GM23338 (cell line): ENCODE measurements around the gene C11orf54. TPM values are rescaled to one million over a fixed set of nuclear protein-coding genes. Genes with fewer than 3 reads are reported as not detected.

Experiments
- ATAC-seq: fragments of 200-7000 bp; cut with Tn5 transposase; 3 replicates; pipeline ENCODE4 v1.9.1; 2020
- DNase-seq: peaks from one replicate; pipeline ENCODE4 v3.0.0-alpha.2; 2015; ENCODE audit warnings: low spot score
- H2AFZ ChIP-seq: fragments of 200-600 bp; sonication (generic); 2 replicates; pipeline ENCODE4 v1.8.0; 2016; ENCODE audit warnings: antibody characterized with exemption, mild to moderate bottlenecking, moderate library complexity
- H3F3A ChIP-seq: fragments of 200-600 bp; sonication (generic); replicated peaks from 2 replicates; pipeline ENCODE4 v1.8.0; 2017; ENCODE audit warnings: antibody characterized with exemption, mixed run types, low read depth
- H3K27ac ChIP-seq: fragments of 200-600 bp; sonication (generic); 2 replicates; pipeline ENCODE4 v1.6.1; 2016; ENCODE audit warnings: low read depth
- H3K27me3 ChIP-seq: fragments of 200-600 bp; sonication (generic); 2 replicates; pipeline ENCODE4 v1.8.0; 2016; ENCODE audit warnings: mild to moderate bottlenecking, mixed run types, moderate library complexity; ENCODE audit not compliant: insufficient read depth
- H3K36me3 ChIP-seq: fragments of 200-600 bp; sonication (generic); 2 replicates; pipeline ENCODE4 v1.8.0; 2016; ENCODE audit warnings: mild to moderate bottlenecking; ENCODE audit not compliant: insufficient read depth
- H3K4me1 ChIP-seq: fragments of 200-600 bp; sonication (generic); 2 replicates; pipeline ENCODE4 v1.8.0; 2016; ENCODE audit warnings: mild to moderate bottlenecking, moderate library complexity; ENCODE audit not compliant: insufficient read depth
- H3K4me2 ChIP-seq: fragments of 200-600 bp; sonication (generic); 2 replicates; pipeline ENCODE4 v1.7.1; 2017; ENCODE audit warnings: mixed run types
- H3K4me3 ChIP-seq: fragments of 200-600 bp; sonication (generic); 2 replicates; pipeline ENCODE4 v1.6.1; 2016; ENCODE audit warnings: mixed run types
- H3K79me2 ChIP-seq: fragments of 200-600 bp; sonication (generic); replicated peaks from 2 replicates; pipeline ENCODE4 v1.8.0; 2017; ENCODE audit warnings: mild to moderate bottlenecking; ENCODE audit not compliant: insufficient read depth
- H3K9me2 ChIP-seq: fragments of 200-600 bp; sonication (generic); 2 replicates; pipeline ENCODE4 v1.8.0; 2017; ENCODE audit not compliant: insufficient read depth
- H4K20me1 ChIP-seq: fragments of 200-600 bp; sonication (generic); replicated peaks from 2 replicates; pipeline ENCODE4 v1.8.0; 2017; ENCODE audit warnings: mild to moderate bottlenecking; ENCODE audit not compliant: insufficient read depth
- H3K27ac Mint-ChIP-seq: 2 replicates; pipeline ENCODE4 v1.8.0; 2020; ENCODE audit warnings: inconsistent platforms, mild to moderate bottlenecking, moderate library complexity, mixed read lengths
- H3K27me3 Mint-ChIP-seq: 3 replicates; pipeline ENCODE4 v1.8.0; 2022; ENCODE audit warnings: low read depth, mild to moderate bottlenecking, moderate library complexity, mixed read lengths, inconsistent platforms; ENCODE audit not compliant: insufficient read depth, poor library complexity
- H3K36me3 Mint-ChIP-seq: 3 replicates; pipeline ENCODE4 v1.8.0; 2021; ENCODE audit warnings: low read depth, mild to moderate bottlenecking, inconsistent platforms, moderate library complexity, mixed read lengths
- H3K4me1 Mint-ChIP-seq: 3 replicates; pipeline ENCODE4 v1.8.0; 2020; ENCODE audit warnings: mild to moderate bottlenecking, inconsistent platforms, mixed read lengths
- H3K4me3 Mint-ChIP-seq: 3 replicates; pipeline ENCODE4 v1.8.0; 2021; ENCODE audit warnings: moderate library complexity, mild to moderate bottlenecking, inconsistent platforms, mixed read lengths
- H3K9me3 Mint-ChIP-seq: 3 replicates; pipeline ENCODE4 v1.8.0; 2020; ENCODE audit warnings: moderate library complexity, mild to moderate bottlenecking, inconsistent platforms, mixed read lengths
- CTCF ChIP-seq, 2 experiments: fragments of 200-600 bp in 1 of 2; sonication (generic) in 1 of 2; conservative IDR thresholded peaks; 2 replicates each; pipeline versions ENCODE4 v1.5.1 to v1.6.1; 2016 to 2017; ENCODE audit warnings: antibody characterized with exemption in 2 of 2, low read depth in 2 of 2, mild to moderate bottlenecking in 2 of 2, moderate library complexity in 1 of 2
- EZH2phosphoT487 ChIP-seq: fragments of 200-600 bp; sonication (generic); IDR thresholded peaks from one replicate; pipeline ENCODE4 v1.8.1; 2018; ENCODE audit warnings: antibody characterized with exemption; ENCODE audit not compliant: unreplicated experiment
- JUNB ChIP-seq: IDR thresholded peaks from one replicate; pipeline ENCODE4 v1.6.1; 2016; ENCODE audit warnings: antibody characterized with exemption; ENCODE audit not compliant: unreplicated experiment
- polyA plus RNA-seq: library from polyadenylated mRNA; unstranded; fragments of >200 nt; fragmentation: Nextera tagmentation; extraction: Ambion mirVana; gene quantifications from 2 replicates; pipeline ENCODE4 v1.2.1, GENCODE V29; 2016
- total RNA-seq: library from RNA; depleted of rRNA; stranded (reverse); fragments of >200 nt; shearing (Covaris generic); gene quantifications from 2 replicates; pipeline ENCODE4 v1.2.3, GENCODE V29; 2014
- TF ChIP-seq, protein P1 (sequence below): fragments of 250-450 bp; sonication (Bioruptor Pico); IDR thresholded peaks from 2 replicates; pipeline ENCODE4 v1.5.0; 2020; ENCODE audit warnings: mild to moderate bottlenecking, moderate library complexity
- TF ChIP-seq, protein P2 (sequence below): IDR thresholded peaks from one replicate; pipeline ENCODE4 v1.6.1; 2018; ENCODE audit warnings: antibody characterized with exemption; ENCODE audit not compliant: unreplicated experiment

Gene C11orf54
- total and polyA plus RNA-seq, 2 experiments from 2014 or later = 35.8 to 38.8 TPM

DNA sequence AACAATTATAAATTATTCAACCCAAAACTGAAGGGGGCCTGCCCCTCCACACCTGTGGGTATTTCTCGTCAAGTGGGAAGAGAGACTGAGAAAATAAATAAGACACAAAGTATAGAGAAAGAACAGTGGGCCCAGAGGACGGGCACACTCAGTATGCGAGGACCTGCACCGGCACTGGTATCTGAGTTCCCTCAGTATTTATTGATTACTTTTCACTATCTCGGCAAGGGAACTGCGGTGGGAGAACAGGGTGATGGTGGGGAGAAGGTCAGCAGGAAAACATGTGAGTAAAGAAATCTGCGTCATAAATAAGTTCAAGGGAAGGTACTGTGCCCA lies 3.2 kb downstream of the C11orf54 start:
- no peak overlapping the region for H3K4me3 Mint-ChIP-seq

More for the DNA sequence above, 3.2 kb downstream of the C11orf54 start:
- Histone ChIP-seq H3K4me2 (no peak overlapping the region; the same call in 1 of the 2 replicates), H3F3A (no peaks in the 10 kb centered on the region), H2AFZ (no peak overlapping the region), H4K20me1 (no peaks in the 10 kb centered on the region), H3K4me3 (no peak overlapping the region), H3K9me2 (no peaks in the 10 kb centered on the region), H3K27ac (peak overlapping the region; percentile 30; the same call in 1 of the 2 replicates), H3K79me2 (peaks cover 49% of the 10 kb centered on the region), H3K4me1 (no peaks in the 10 kb centered on the region; the same call in 1 of the 2 replicates), H3K27me3 (no peaks in the 10 kb centered on the region), H3K36me3 (peaks cover 4% of the 10 kb centered on the region; the same call in 1 of the 2 replicates)
- TF ChIP-seq, protein P1, sequence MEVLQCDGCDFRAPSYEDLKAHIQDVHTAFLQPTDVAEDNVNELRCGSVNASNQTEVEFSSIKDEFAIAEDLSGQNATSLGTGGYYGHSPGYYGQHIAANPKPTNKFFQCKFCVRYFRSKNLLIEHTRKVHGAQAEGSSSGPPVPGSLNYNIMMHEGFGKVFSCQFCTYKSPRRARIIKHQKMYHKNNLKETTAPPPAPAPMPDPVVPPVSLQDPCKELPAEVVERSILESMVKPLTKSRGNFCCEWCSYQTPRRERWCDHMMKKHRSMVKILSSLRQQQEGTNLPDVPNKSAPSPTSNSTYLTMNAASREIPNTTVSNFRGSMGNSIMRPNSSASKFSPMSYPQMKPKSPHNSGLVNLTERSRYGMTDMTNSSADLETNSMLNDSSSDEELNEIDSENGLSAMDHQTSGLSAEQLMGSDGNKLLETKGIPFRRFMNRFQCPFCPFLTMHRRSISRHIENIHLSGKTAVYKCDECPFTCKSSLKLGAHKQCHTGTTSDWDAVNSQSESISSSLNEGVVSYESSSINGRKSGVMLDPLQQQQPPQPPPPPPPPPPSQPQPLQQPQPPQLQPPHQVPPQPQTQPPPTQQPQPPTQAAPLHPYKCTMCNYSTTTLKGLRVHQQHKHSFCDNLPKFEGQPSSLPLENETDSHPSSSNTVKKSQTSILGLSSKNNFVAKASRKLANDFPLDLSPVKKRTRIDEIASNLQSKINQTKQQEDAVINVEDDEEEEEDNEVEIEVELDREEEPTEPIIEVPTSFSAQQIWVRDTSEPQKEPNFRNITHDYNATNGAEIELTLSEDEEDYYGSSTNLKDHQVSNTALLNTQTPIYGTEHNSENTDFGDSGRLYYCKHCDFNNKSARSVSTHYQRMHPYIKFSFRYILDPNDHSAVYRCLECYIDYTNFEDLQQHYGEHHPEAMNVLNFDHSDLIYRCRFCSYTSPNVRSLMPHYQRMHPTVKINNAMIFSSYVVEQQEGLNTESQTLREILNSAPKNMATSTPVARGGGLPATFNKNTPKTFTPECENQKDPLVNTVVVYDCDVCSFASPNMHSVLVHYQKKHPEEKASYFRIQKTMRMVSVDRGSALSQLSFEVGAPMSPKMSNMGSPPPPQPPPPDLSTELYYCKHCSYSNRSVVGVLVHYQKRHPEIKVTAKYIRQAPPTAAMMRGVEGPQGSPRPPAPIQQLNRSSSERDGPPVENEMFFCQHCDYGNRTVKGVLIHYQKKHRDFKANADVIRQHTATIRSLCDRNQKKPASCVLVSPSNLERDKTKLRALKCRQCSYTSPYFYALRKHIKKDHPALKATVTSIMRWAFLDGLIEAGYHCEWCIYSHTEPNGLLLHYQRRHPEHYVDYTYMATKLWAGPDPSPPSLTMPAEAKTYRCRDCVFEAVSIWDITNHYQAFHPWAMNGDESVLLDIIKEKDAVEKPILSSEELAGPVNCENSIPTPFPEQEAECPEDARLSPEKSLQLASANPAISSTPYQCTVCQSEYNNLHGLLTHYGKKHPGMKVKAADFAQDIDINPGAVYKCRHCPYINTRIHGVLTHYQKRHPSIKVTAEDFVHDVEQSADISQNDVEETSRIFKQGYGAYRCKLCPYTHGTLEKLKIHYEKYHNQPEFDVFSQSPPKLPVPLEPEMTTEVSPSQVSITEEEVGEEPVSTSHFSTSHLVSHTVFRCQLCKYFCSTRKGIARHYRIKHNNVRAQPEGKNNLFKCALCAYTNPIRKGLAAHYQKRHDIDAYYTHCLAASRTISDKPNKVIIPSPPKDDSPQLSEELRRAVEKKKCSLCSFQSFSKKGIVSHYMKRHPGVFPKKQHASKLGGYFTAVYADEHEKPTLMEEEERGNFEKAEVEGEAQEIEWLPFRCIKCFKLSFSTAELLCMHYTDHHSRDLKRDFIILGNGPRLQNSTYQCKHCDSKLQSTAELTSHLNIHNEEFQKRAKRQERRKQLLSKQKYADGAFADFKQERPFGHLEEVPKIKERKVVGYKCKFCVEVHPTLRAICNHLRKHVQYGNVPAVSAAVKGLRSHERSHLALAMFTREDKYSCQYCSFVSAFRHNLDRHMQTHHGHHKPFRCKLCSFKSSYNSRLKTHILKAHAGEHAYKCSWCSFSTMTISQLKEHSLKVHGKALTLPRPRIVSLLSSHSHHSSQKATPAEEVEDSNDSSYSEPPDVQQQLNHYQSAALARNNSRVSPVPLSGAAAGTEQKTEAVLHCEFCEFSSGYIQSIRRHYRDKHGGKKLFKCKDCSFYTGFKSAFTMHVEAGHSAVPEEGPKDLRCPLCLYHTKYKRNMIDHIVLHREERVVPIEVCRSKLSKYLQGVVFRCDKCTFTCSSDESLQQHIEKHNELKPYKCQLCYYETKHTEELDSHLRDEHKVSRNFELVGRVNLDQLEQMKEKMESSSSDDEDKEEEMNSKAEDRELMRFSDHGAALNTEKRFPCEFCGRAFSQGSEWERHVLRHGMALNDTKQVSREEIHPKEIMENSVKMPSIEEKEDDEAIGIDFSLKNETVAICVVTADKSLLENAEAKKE (CRISPR knock-in tag) = no peak
- TF ChIP-seq, protein P2, sequence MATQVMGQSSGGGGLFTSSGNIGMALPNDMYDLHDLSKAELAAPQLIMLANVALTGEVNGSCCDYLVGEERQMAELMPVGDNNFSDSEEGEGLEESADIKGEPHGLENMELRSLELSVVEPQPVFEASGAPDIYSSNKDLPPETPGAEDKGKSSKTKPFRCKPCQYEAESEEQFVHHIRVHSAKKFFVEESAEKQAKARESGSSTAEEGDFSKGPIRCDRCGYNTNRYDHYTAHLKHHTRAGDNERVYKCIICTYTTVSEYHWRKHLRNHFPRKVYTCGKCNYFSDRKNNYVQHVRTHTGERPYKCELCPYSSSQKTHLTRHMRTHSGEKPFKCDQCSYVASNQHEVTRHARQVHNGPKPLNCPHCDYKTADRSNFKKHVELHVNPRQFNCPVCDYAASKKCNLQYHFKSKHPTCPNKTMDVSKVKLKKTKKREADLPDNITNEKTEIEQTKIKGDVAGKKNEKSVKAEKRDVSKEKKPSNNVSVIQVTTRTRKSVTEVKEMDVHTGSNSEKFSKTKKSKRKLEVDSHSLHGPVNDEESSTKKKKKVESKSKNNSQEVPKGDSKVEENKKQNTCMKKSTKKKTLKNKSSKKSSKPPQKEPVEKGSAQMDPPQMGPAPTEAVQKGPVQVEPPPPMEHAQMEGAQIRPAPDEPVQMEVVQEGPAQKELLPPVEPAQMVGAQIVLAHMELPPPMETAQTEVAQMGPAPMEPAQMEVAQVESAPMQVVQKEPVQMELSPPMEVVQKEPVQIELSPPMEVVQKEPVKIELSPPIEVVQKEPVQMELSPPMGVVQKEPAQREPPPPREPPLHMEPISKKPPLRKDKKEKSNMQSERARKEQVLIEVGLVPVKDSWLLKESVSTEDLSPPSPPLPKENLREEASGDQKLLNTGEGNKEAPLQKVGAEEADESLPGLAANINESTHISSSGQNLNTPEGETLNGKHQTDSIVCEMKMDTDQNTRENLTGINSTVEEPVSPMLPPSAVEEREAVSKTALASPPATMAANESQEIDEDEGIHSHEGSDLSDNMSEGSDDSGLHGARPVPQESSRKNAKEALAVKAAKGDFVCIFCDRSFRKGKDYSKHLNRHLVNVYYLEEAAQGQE = no peak
- TF ChIP-seq EZH2phosphoT487 = no peak
- no peak for TF ChIP-seq JUNB
- TF ChIP-seq CTCF (conservative IDR thresholded peaks at IDR 0.05; ENCODE audit: low read depth in 2 of 2) = no peak
- peak overlapping the region; percentile 23; the same call in 1 of the 2 replicates for H3K27ac Mint-ChIP-seq
- H3K4me1 Mint-ChIP-seq = peaks cover 11% of the 10 kb centered on the region
- DNase-seq = no peak
- ATAC-seq = no peak
- H3K27me3 Mint-ChIP-seq = peaks cover 14% of the 10 kb centered on the region
- peaks cover 18% of the 10 kb centered on the region for H3K36me3 Mint-ChIP-seq
- peaks cover 7% of the 10 kb centered on the region; the same call in 2 of the 3 replicates for H3K9me3 Mint-ChIP-seq
